SK-N-SH (cell line): Measurements from ENCODE around the gene CYP26C1. TPM values are rescaled to one million over a fixed set of nuclear protein-coding genes. Genes with fewer than 3 reads are reported as not detected.

Experiments
- CTCF ChIA-PET: fragments of 300-600, 350-600 bp; formaldehyde crosslinking; extraction: SDS; loops from one replicate; lab custom pipeline; 2021; lab: Yijun Ruan, JAX
- POLR2A ChIA-PET: fragments of 350-600 bp; sonication (Branson Sonifier 250); formaldehyde crosslinking; extraction: SDS; loops from one replicate; lab custom pipeline; 2020; ENCODE audit warnings: antibody characterized with exemption, inconsistent platforms; lab: Yijun Ruan, JAX
- DNase-seq: peaks from one replicate; pipeline ENCODE4 v3.0.0; 2012
- H2AFZ ChIP-seq: fragments of 200-600 bp; sonication (generic); 2 replicates; pipeline ENCODE4 v1.8.1; 2016; ENCODE audit warnings: antibody characterized with exemption, mild to moderate bottlenecking, low read depth
- H3F3A ChIP-seq: fragments of 200-600 bp; sonication (generic); replicated peaks from 2 replicates; pipeline ENCODE3; 2016; ENCODE audit warnings: antibody characterized with exemption, mild to moderate bottlenecking; ENCODE audit not compliant: insufficient read depth
- H3K27ac ChIP-seq, 2 experiments: fragments of 200-500 bp in 1 of 2; fragments of 200-600 bp in 1 of 2; sonication (Bioruptor generic) in 1 of 2; sonication (generic), shearing (Covaris generic) in 1 of 2; 2 replicates each; pipeline versions ENCODE4 v1.5.1 to v1.6.1; 2014 to 2016; ENCODE audit warnings: low read depth in 2 of 2, inconsistent platforms in 1 of 2, low read length in 1 of 2, mild to moderate bottlenecking in 1 of 2, mixed read lengths in 1 of 2
- H3K27me3 ChIP-seq: fragments of 200-600 bp; sonication (generic), shearing (Covaris generic); 2 replicates; pipeline ENCODE4 v1.6.1; 2016; ENCODE audit warnings: mixed run types; ENCODE audit not compliant: insufficient read depth
- H3K36me3 ChIP-seq, 2 experiments: fragments of 200-500 bp in 1 of 2; fragments of 200-600 bp in 1 of 2; sonication (Bioruptor generic) in 1 of 2; sonication (generic) in 1 of 2; replicated peaks in 1 of 2; 2 replicates each; pipeline versions ENCODE3 to v1.5.1; 2014 to 2016; ENCODE audit warnings: low read length in 1 of 2, mild to moderate bottlenecking in 1 of 2; ENCODE audit not compliant: insufficient read depth in 2 of 2, control insufficient read depth in 1 of 2
- H3K4me1 ChIP-seq, 2 experiments: fragments of 200-500 bp in 1 of 2; fragments of 200-600 bp in 1 of 2; sonication (Bioruptor generic) in 1 of 2; sonication (generic), shearing (Covaris generic) in 1 of 2; 2 replicates each; pipeline versions ENCODE4 v1.5.1 to v1.6.1; 2014 to 2016; ENCODE audit warnings: low read depth in 1 of 2, low read length in 1 of 2, mixed run types in 1 of 2; ENCODE audit not compliant: insufficient read depth in 2 of 2, control insufficient read depth in 1 of 2
- H3K4me2 ChIP-seq: fragments of 200-600 bp; sonication (generic), shearing (Covaris generic); 2 replicates; pipeline ENCODE4 v1.6.1; 2017; ENCODE audit warnings: mixed run types
- H3K4me3 ChIP-seq, 2 experiments: fragments of 200-500 bp in 1 of 2; fragments of 200-600 bp in 1 of 2; sonication (Bioruptor generic) in 1 of 2; sonication (generic), shearing (Covaris generic) in 1 of 2; 2 replicates each; pipeline versions ENCODE4 v1.5.1 to v1.8.1; 2014 to 2016; ENCODE audit warnings: low read depth in 2 of 2, inconsistent platforms in 1 of 2, low read length in 1 of 2, mild to moderate bottlenecking in 1 of 2, mixed read lengths in 1 of 2, moderate library complexity in 1 of 2
- H3K79me2 ChIP-seq: fragments of 200-600 bp; sonication (generic); 2 replicates; pipeline ENCODE4 v1.8.1; 2017; ENCODE audit warnings: mild to moderate bottlenecking; ENCODE audit not compliant: insufficient read depth
- H3K9ac ChIP-seq: fragments of 200-600 bp; sonication (generic); 2 replicates; pipeline ENCODE4 v1.6.1; 2017; ENCODE audit warnings: mixed run types
- H3K9me2 ChIP-seq: fragments of 200-600 bp; sonication (generic); 2 replicates; pipeline ENCODE4 v1.6.1; 2017; ENCODE audit warnings: mixed run types
- H3K9me3 ChIP-seq: fragments of 200-600 bp; sonication (generic); 2 replicates; pipeline ENCODE4 v1.6.1; 2017; ENCODE audit warnings: mixed run types, mild to moderate bottlenecking, moderate library complexity
- H4K20me1 ChIP-seq: fragments of 200-600 bp; sonication (generic); 2 replicates; pipeline ENCODE4 v1.6.1; 2017; ENCODE audit warnings: mild to moderate bottlenecking, mixed run types; ENCODE audit not compliant: insufficient read depth
- ELF1 ChIP-seq: IDR thresholded peaks from 2 replicates; pipeline ENCODE4 v1.4.0; 2012
- EZH2phosphoT487 ChIP-seq: fragments of 200-600 bp; sonication (generic); IDR thresholded peaks from 2 replicates; pipeline ENCODE4 v1.6.1; 2017; ENCODE audit warnings: low read depth, mixed run types, mild to moderate bottlenecking, antibody characterized with exemption, moderate library complexity, borderline replicate concordance
- GABPA ChIP-seq: IDR thresholded peaks from 2 replicates; pipeline ENCODE4 v1.4.0; 2012; ENCODE audit warnings: low read depth, mild to moderate bottlenecking
- MEF2A ChIP-seq: IDR thresholded peaks from 2 replicates; pipeline ENCODE4 v1.4.0; 2012; ENCODE audit warnings: low read depth, borderline replicate concordance
- POLR2AphosphoS5 ChIP-seq: IDR thresholded peaks from 2 replicates; pipeline ENCODE4 v1.6.1; 2012; ENCODE audit warnings: low read depth, low read length
- RAD21 ChIP-seq: IDR thresholded peaks from 2 replicates; pipeline ENCODE4 v1.6.1; 2012; ENCODE audit warnings: mild to moderate bottlenecking, low read length
- RCOR1 ChIP-seq: fragments of 150-350 bp; IDR thresholded peaks from 2 replicates; pipeline ENCODE4 v1.6.1; 2017; ENCODE audit warnings: antibody characterized with exemption, low read length
- RFX5 ChIP-seq: IDR thresholded peaks from 2 replicates; pipeline ENCODE4 v1.6.1; 2012; ENCODE audit warnings: mild to moderate bottlenecking, improper control_type of control experiment, low read length
- RXRA ChIP-seq: IDR thresholded peaks from 2 replicates; pipeline ENCODE4 v1.4.0; 2012; ENCODE audit warnings: low read depth, mild to moderate bottlenecking, borderline replicate concordance
- SIN3A ChIP-seq: IDR thresholded peaks from 2 replicates; pipeline ENCODE4 v1.6.1; 2012; ENCODE audit warnings: low read depth, mild to moderate bottlenecking, low read length, moderate library complexity, borderline replicate concordance
- TEAD4 ChIP-seq: IDR thresholded peaks from 2 replicates; pipeline ENCODE4 v1.4.0; 2012; ENCODE audit warnings: mild to moderate bottlenecking, borderline replicate concordance; ENCODE audit not compliant: insufficient read depth
- WGBS: methylation state at CpG from one replicate; pipeline ENCODE4 v1.1.6; 2017; ENCODE audit warnings: low lambda C conversion rate; 5-methylcytosine and 5-hydroxymethylcytosine counted together
- polyA plus RNA-seq, 3 experiments: library from polyadenylated mRNA; depleted of rRNA; stranded (reverse); fragments of >200 nt; gene quantifications; 2 replicates each; pipeline ENCODE4 v1.2.3, GENCODE V29; 2012
- TF ChIP-seq, protein P1 (sequence below): fragments of 150-350 bp; IDR thresholded peaks from 2 replicates; pipeline ENCODE4 v1.6.1; 2016; ENCODE audit warnings: mild to moderate bottlenecking, low read depth, low read length
- TF ChIP-seq, protein P2 (sequence below): IDR thresholded peaks from 2 replicates; pipeline ENCODE4 v1.4.0; 2012; ENCODE audit warnings: low read depth, borderline replicate concordance
- TF ChIP-seq, protein P3 (sequence below): fragments of 150-350 bp; IDR thresholded peaks from 2 replicates; pipeline ENCODE4 v1.6.1; 2017; ENCODE audit warnings: antibody characterized with exemption, low read length, low read depth, borderline replicate concordance

Gene CYP26C1
- polyA plus RNA-seq, 1 of the 3 experiments (the other 2 are of a cell fraction): not detected

DNA sequence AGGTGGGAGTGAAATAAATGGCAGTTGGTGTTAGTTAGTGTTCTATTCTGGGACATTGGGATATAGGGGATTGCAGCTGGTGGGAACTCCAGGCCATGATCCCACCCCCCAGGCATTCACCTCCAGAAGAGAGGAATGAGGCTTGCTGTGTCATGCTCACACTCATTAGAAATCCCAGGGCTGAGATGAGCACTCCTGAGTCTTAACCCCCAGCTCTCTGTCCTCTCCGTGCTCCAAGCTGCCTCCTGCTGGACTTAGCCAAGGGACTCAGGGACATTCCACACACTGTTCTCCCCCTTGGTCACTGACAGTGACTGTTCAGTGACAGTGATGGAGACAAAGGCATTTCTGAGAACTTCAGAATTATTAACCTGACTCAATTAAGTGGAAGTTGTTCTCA is 34.6 kb downstream of the CYP26C1 start:
- Histone ChIP-seq H3F3A (no peaks in the 10 kb centered on the region), H4K20me1 (no peaks in the 10 kb centered on the region), H3K79me2 (no peaks in the 10 kb centered on the region), H3K9ac (no peak overlapping the region), H2AFZ (no peak overlapping the region), H3K27ac (no peak overlapping the region), H3K4me2 (no peak overlapping the region), H3K9me3 (no peaks in the 10 kb centered on the region), H3K4me1 (no peaks in the 10 kb centered on the region), H3K4me3 (no peak overlapping the region), H3K9me2 (no peaks in the 10 kb centered on the region), H3K36me3 (no peaks in the 10 kb centered on the region), H3K27me3 (no peaks in the 10 kb centered on the region)
- POLR2A ChIA-PET: no interaction called here
- CTCF ChIA-PET: interaction anchor here (1.4 to 1.6 kb wide), 2 partner anchors 15 to 21 kb away, joined by 6 to 7 read pairs; no protein-coding TSS in a partner anchor
- WGBS: 57% methylated on average over 1 of the region's 1 CpG
- no peak for TF ChIP-seq GABPA
- no peak for TF ChIP-seq EZH2phosphoT487
- TF ChIP-seq, protein P1, sequence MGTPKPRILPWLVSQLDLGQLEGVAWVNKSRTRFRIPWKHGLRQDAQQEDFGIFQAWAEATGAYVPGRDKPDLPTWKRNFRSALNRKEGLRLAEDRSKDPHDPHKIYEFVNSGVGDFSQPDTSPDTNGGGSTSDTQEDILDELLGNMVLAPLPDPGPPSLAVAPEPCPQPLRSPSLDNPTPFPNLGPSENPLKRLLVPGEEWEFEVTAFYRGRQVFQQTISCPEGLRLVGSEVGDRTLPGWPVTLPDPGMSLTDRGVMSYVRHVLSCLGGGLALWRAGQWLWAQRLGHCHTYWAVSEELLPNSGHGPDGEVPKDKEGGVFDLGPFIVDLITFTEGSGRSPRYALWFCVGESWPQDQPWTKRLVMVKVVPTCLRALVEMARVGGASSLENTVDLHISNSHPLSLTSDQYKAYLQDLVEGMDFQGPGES: no peak
- TF ChIP-seq ELF1: no peak
- no peak for TF ChIP-seq RCOR1
- no peak for TF ChIP-seq RFX5
- DNase-seq: no peak

DNA sequence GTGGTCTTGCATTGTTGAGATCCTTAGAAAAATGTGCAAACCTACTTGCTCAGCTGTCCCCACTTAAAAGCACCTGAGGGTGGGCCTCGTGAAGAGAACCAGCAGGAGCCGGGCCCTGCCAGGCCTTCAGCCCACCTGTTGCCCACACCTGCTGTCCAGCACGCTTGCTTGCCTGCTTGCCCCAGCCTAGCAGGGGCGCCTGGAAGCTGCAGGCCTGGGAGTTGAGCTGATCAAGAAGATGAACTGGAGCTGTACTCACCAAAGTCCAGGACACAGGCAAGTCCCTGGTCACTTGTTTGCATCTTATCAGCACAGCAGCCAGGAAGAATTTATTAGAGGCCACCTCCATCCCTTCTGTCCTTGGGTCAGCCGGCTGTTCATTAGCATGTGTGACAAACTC is 36.3 kb downstream of the CYP26C1 start:
- CTCF ChIA-PET: interaction anchor here (0.9 to 1.6 kb wide), 4 partner anchors 17 to 256 kb away, joined by 3 to 6 read pairs (median 6); no protein-coding TSS in a partner anchor

More for the DNA sequence above, 36.3 kb downstream of the CYP26C1 start:
- no peak for DNase-seq
- Histone ChIP-seq H3K9ac (no peak overlapping the region), H3K9me2 (no peaks in the 10 kb centered on the region), H3K9me3 (no peaks in the 10 kb centered on the region), H3K36me3 (no peaks in the 10 kb centered on the region), H3K27me3 (no peaks in the 10 kb centered on the region), H3K4me1 (no peaks in the 10 kb centered on the region), H3K4me2 (no peak overlapping the region), H3F3A (no peaks in the 10 kb centered on the region), H3K27ac (no peak overlapping the region), H3K4me3 (no peak overlapping the region), H2AFZ (no peak overlapping the region), H3K79me2 (no peaks in the 10 kb centered on the region), H4K20me1 (no peaks in the 10 kb centered on the region)
- POLR2A ChIA-PET: no interaction called here
- 88% methylated on average over 3 of the region's 5 CpGs for WGBS
- TF ChIP-seq, protein P2, sequence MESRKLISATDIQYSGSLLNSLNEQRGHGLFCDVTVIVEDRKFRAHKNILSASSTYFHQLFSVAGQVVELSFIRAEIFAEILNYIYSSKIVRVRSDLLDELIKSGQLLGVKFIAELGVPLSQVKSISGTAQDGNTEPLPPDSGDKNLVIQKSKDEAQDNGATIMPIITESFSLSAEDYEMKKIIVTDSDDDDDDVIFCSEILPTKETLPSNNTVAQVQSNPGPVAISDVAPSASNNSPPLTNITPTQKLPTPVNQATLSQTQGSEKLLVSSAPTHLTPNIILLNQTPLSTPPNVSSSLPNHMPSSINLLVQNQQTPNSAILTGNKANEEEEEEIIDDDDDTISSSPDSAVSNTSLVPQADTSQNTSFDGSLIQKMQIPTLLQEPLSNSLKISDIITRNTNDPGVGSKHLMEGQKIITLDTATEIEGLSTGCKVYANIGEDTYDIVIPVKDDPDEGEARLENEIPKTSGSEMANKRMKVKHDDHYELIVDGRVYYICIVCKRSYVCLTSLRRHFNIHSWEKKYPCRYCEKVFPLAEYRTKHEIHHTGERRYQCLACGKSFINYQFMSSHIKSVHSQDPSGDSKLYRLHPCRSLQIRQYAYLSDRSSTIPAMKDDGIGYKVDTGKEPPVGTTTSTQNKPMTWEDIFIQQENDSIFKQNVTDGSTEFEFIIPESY: no peak
- no peak for TF ChIP-seq SIN3A
- TF ChIP-seq, protein P3, sequence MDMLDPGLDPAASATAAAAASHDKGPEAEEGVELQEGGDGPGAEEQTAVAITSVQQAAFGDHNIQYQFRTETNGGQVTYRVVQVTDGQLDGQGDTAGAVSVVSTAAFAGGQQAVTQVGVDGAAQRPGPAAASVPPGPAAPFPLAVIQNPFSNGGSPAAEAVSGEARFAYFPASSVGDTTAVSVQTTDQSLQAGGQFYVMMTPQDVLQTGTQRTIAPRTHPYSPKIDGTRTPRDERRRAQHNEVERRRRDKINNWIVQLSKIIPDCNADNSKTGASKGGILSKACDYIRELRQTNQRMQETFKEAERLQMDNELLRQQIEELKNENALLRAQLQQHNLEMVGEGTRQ: no peak
- TF ChIP-seq MEF2A: no peak
- TF ChIP-seq TEAD4: no peak
- no peak for TF ChIP-seq POLR2AphosphoS5
- TF ChIP-seq RAD21: no peak
- TF ChIP-seq RXRA: no peak
- no peak for TF ChIP-seq ELF1
- no peak for TF ChIP-seq RCOR1
